Epithelial cell of esophagus (primary cell): ENCODE data around the gene GRAP2.
"Not testable (repeated sequence)": the region's sequence is repeated elsewhere in the genome, so short reads cannot be mapped to it uniquely, and the experiment has no call there.

Source experiments
- DNase-seq: peaks from one replicate; pipeline ENCODE4 v3.0.0; 2010; ENCODE audit warnings: low read depth
- H3K4me3 ChIP-seq: 2 replicates; pipeline ENCODE4 v1.5.1; 2011; ENCODE audit warnings: mild to moderate bottlenecking, low read length, control low read depth
- CTCF ChIP-seq: IDR thresholded peaks from 2 replicates; pipeline ENCODE4 v1.5.1; 2011; ENCODE audit warnings: low read depth, mild to moderate bottlenecking, low read length, control low read depth, inconsistent platforms; ENCODE audit not compliant: insufficient read depth; ENCODE audit errors: missing control alignments

The GRAP2 gene

GRCh38 chr22:39946503-39947219, 45.8 kb downstream of the GRAP2 start:
- no peak overlapping the region for H3K4me3 ChIP-seq
- DNase-seq = no peak
- no peak for TF ChIP-seq CTCF

DNA sequence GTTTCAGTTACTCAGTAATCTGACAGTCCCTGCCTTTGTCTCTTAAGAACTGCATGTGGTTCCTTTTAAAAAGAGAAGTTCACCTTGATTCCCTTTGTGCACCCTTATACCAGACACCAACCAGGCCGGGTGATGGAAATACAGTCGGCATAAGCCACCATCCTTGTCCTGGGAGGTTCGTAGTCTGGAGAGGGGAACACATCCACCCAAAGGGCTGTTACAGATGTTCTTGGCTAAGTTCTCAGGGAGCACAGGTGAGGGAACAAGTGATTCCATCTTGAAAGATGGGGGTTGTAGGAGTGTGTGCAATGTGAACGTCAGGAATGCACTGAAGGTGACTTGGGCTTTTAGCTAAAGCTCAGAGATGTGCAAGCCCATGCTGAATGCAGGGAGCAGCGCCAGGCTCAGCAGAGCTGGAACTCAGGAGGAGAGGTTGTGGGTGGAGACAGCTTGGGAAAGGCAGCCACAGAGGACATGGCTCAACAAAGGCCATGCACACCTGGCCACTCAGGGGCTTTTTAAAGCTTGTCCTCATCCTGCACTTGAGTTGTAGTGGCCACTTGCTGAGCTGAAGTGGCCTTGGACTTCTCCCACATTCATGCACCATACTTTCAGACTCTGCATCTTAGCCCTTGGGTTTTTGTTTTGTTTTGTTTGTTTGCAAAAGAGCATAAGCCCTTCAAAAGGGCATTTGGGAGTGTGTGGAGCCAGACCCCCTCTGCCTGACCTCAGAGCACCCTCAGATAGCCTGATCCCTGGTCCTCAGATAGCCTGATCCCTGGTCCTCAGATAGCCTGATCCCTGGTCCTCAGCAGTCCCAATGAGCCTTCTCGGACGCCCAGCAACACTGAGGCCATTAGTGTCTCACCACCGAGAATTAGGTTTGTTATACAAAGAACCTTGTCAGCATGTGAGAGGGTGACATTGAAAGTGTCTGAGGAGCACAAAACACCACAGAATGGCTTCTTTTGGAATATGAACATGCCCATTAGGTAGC, 46.6 kb downstream of the GRAP2 start:
- no peak for TF ChIP-seq CTCF
- DNase-seq = no peak
- no peak overlapping the region for H3K4me3 ChIP-seq

- no peak for TF ChIP-seq CTCF
- DNase-seq = no peak
- no peak overlapping the region for H3K4me3 ChIP-seq
Measured at GRCh38 chr22:39949964-39950737, 49.3 kb downstream of the GRAP2 start.

DNA sequence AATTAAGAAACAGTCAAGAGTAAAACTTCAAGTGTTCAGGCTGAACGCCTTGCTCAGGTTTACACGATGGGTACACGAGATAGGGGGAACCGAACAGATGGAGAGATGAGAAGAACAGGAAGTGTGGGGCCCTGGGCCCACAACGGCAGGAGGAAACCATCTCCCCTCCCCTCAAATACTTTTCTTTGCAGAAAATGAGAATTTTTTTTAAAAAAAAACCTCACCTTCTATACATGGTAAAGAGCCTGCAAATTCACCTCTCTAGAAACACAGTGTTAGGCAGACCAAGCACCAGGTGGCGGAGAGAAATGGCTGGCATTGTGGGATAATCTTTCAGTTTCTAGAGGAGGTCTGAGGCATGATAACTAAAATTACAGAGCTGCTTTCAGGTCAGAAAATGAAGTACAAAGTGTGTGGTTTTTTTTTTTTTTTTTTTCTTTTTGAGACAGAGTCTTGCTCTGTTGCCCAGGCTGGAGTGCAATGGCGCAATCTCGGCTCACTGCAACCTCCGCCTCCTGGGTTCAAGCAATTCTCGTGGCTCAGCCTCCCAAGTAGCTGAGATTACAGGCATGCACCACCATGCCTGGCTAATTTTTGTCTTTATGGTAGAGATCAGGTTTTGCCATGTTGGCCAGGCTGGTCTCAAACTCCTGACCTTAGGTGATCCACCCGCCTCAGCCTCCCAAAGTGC, 50.9 kb downstream of the GRAP2 start:
- DNase-seq = not testable (repeated sequence)

DNA sequence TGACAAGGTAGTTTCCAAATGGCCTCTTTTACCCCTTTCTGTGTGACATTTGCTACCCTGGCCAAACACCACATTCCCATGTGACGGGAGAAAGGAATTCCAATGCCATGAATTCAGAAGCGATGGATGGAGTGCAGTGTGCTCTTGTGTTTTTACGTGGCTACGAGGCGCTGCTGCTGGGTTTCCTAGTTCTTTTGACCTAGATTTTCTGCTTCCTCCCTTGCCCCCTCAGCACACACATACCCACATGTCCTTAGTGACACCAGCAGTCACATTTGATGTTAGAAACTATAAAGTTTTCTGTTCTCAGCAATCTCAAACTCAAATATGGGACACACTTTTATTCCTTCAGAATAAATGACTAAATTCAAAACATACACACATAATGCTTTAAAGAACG, 51.5 kb downstream of the GRAP2 start:
- no peak for DNase-seq
- no peak overlapping the region for H3K4me3 ChIP-seq
- TF ChIP-seq CTCF = no peak

More for the DNA sequence above, 50.9 kb downstream of the GRAP2 start:
- not testable (repeated sequence) for H3K4me3 ChIP-seq

GRCh38 chr22:39953101-39953500, 52.2 kb downstream of the GRAP2 start:
- DNase-seq = no peak
- no peak for TF ChIP-seq CTCF
- no peak overlapping the region for H3K4me3 ChIP-seq
